Right atrium auricular region (tissue), 2 donors: ENCODE results near the gene MCFD2. TPM values are rescaled to one million over a fixed set of nuclear protein-coding genes. Genes with fewer than 3 reads are reported as not detected.
A peak's percentile ranks its signal among the peaks of the same experiment; 100 is the strongest.
"Not testable (repeated sequence)": the region's sequence is repeated elsewhere in the genome, so short reads cannot be mapped to it uniquely, and the experiment has no call there.

Experiments used
- DNase-seq: peaks from one replicate; pipeline ENCODE4 v3.0.0-alpha.2; 2019; ENCODE audit warnings: low spot score
- H3K27ac ChIP-seq, 2 donors: fragments of 200-600 bp; sonication (generic); 1 replicate in 1 of 2; 2 replicates in 1 of 2; pipeline ENCODE4 v1.5.1; 2016 to 2019
- H3K27me3 ChIP-seq, 2 donors: fragments of 200-600 bp; sonication (generic); one replicate each; pipeline versions ENCODE4 v1.5.1 to v1.6.0; 2017 to 2019
- H3K36me3 ChIP-seq: fragments of 200-600 bp; sonication (generic); one replicate; pipeline ENCODE4 v1.5.1; 2016
- H3K4me1 ChIP-seq, 2 donors: fragments of 200-600 bp; sonication (generic); one replicate each; pipeline versions ENCODE4 v1.5.1 to v1.6.0; 2017 to 2019
- H3K4me3 ChIP-seq, 2 donors: fragments of 200-600 bp; sonication (generic); 1 replicate in 1 of 2; 2 replicates in 1 of 2; pipeline ENCODE4 v1.5.1; 2017 to 2019; ENCODE audit warnings: mild to moderate bottlenecking in 1 of 2, moderate library complexity in 1 of 2
- H3K9me3 ChIP-seq, 2 donors: fragments of 200-600 bp; sonication (generic); one replicate each; pipeline ENCODE4 v1.5.1; 2019
- CTCF ChIP-seq, 2 donors: fragments of 200-600 bp; sonication (generic); IDR thresholded peaks; one replicate each; pipeline ENCODE4 v1.5.1; 2019; ENCODE audit warnings: antibody characterized with exemption in 2 of 2
- total RNA-seq, 2 donors: library from RNA; depleted of rRNA; stranded (reverse); fragments of >200 nt; gene quantifications; one replicate each; pipeline ENCODE4 v1.1.0, GENCODE V29; 2016

Gene MCFD2
- total RNA-seq, 2 donors from 2014 or later = 48.7 to 77.5 TPM

GRCh38 chr2:46877619-46878113 lies 37.9 kb downstream of the MCFD2 start:
- H3K36me3 ChIP-seq = no peaks in the 10 kb centered on the region
- H3K4me1 ChIP-seq = peaks cover 0 to 61% of the 10 kb centered on the region in 2 donors
- no peaks in the 10 kb centered on the region for H3K27me3 ChIP-seq
- H3K4me3 ChIP-seq = no peak overlapping the region
- H3K27ac ChIP-seq = peak overlapping the region in 1 of 2 donors; percentile 36
- no peak for TF ChIP-seq CTCF (IDR thresholded peaks at IDR 0.05)
- no peaks in the 10 kb centered on the region for H3K9me3 ChIP-seq
- no peak for DNase-seq

GRCh38 chr2:46876741-46877384 lies 38.7 kb downstream of the MCFD2 start:
- no peak overlapping the region for H3K4me3 ChIP-seq
- no peaks in the 10 kb centered on the region for H3K36me3 ChIP-seq
- H3K27ac ChIP-seq = peak overlapping the region; percentile 36 to 46
- DNase-seq = no peak
- no peaks in the 10 kb centered on the region for H3K27me3 ChIP-seq
- peaks cover 0 to 53% of the 10 kb centered on the region in 2 donors for H3K4me1 ChIP-seq
- no peaks in the 10 kb centered on the region for H3K9me3 ChIP-seq
- peak in 1 of 2 donors; percentile 79 for TF ChIP-seq CTCF (IDR thresholded peaks at IDR 0.05)

GRCh38 chr2:46875962-46876689 lies 39.5 kb downstream of the MCFD2 start:
- H3K27ac ChIP-seq = peak overlapping the region in 1 of 2 donors; percentile 36
- H3K27me3 ChIP-seq, DNase-seq, H3K4me3 ChIP-seq, H3K9me3 ChIP-seq, H3K36me3 ChIP-seq: not testable (repeated sequence)
- H3K4me1 ChIP-seq = peaks cover 0 to 46% of the 10 kb centered on the region in 2 donors

GRCh38 chr2:46875226-46875899 lies 40.2 kb downstream of the MCFD2 start:
- H3K9me3 ChIP-seq = no peaks in the 10 kb centered on the region
- H3K27ac ChIP-seq = peak overlapping the region in 1 of 2 donors; percentile 3
- H3K36me3 ChIP-seq = no peaks in the 10 kb centered on the region
- DNase-seq = no peak
- H3K4me3 ChIP-seq = no peak overlapping the region
- peaks cover 0 to 44% of the 10 kb centered on the region in 2 donors for H3K4me1 ChIP-seq
- no peaks in the 10 kb centered on the region for H3K27me3 ChIP-seq
- TF ChIP-seq CTCF (IDR thresholded peaks at IDR 0.05) = no peak

- H3K27me3 ChIP-seq = no peaks in the 10 kb centered on the region
- peak overlapping the region in 1 of 2 donors; percentile 3 for H3K27ac ChIP-seq
- H3K9me3 ChIP-seq = no peaks in the 10 kb centered on the region
- no peaks in the 10 kb centered on the region for H3K36me3 ChIP-seq
- no peak overlapping the region for H3K4me3 ChIP-seq
- no peak for DNase-seq
- H3K4me1 ChIP-seq = peaks cover 0 to 54% of the 10 kb centered on the region in 2 donors
- TF ChIP-seq CTCF (IDR thresholded peaks at IDR 0.05) = no peak
These were observed 41.2 kb downstream of the MCFD2 start for GRCh38 chr2:46874236-46874929.
